Esophagus squamous epithelium (tissue), 5 donors: ENCODE data around the gene PTMS. TPM values are rescaled to one million over a fixed set of nuclear protein-coding genes. Genes with fewer than 3 reads are reported as not detected.

ENCODE experiments used
- DNase-seq: peaks from one replicate; lab custom pipeline; 2025; lab: John Stamatoyannopoulos, UW
- H3K27ac ChIP-seq, 4 donors: fragments of 200-600 bp; sonication (generic); one replicate each; pipeline ENCODE4 v1.5.1; 2016 to 2019; ENCODE audit warnings: mild to moderate bottlenecking in 1 of 4
- H3K27me3 ChIP-seq, 4 donors: fragments of 200-600 bp; sonication (generic); 1 replicate in 3 of 4; 2 replicates in 1 of 4; pipeline versions ENCODE4 v1.5.1 to v1.6.0; 2017 to 2021; ENCODE audit warnings: antibody characterized with exemption in 1 of 4
- H3K36me3 ChIP-seq, 3 donors: fragments of 200-600 bp; sonication (generic); one replicate each; pipeline ENCODE4 v1.5.1; 2016 to 2019
- H3K4me1 ChIP-seq, 3 donors: fragments of 200-600 bp; sonication (generic); one replicate each; pipeline ENCODE4 v1.5.1; 2017 to 2019
- H3K4me3 ChIP-seq, 4 donors: fragments of 200-600 bp; sonication (generic); 1 replicate in 3 of 4; 2 replicates in 1 of 4; pipeline ENCODE4 v1.5.1; 2016 to 2019; ENCODE audit warnings: mild to moderate bottlenecking in 2 of 4, moderate library complexity in 1 of 4
- H3K9me3 ChIP-seq, 3 donors: fragments of 200-600 bp; sonication (generic); one replicate each; pipeline ENCODE4 v1.5.1; 2016 to 2019
- POLR2A ChIP-seq, 4 donors: fragments of 450-650 bp; IDR thresholded peaks; one replicate each; pipeline ENCODE4 v1.6.1; 2017; ENCODE audit warnings: antibody characterized with exemption in 4 of 4, mild to moderate bottlenecking in 4 of 4, moderate library complexity in 3 of 4
- WGBS, 2 donors: methylation state at CpG; one replicate each; pipeline ENCODE4 v1.1.5; 2018; 5-methylcytosine and 5-hydroxymethylcytosine counted together
- intact Hi-C: fragments of 100-400 bp; cut with DNase I; formaldehyde crosslinking; loops from one replicate; pipeline ENCODE4 v1.15.0; 2022
- total RNA-seq, 4 donors: library from RNA; depleted of rRNA; stranded (reverse); fragments of >200 nt; gene quantifications; one replicate each; pipeline ENCODE4 v1.1.0, GENCODE V29; 2016
- TF ChIP-seq, protein P1 (sequence below), 6 experiments: fragments of 450-650 bp in 4 of 6; fragments of 200-600 bp in 2 of 6; sonication (generic) in 2 of 6; IDR thresholded peaks; one replicate each; pipeline ENCODE4 v1.5.1; 2016 to 2019; ENCODE audit warnings: antibody characterized with exemption in 6 of 6, mild to moderate bottlenecking in 4 of 6, moderate library complexity in 4 of 6
- donor health status: DM: yes; HTN: yes; CAD: no.

PTMS gene
- total RNA-seq, 4 donors from 2014 or later, result 78.2 to 149 (median 123) TPM

DNA sequence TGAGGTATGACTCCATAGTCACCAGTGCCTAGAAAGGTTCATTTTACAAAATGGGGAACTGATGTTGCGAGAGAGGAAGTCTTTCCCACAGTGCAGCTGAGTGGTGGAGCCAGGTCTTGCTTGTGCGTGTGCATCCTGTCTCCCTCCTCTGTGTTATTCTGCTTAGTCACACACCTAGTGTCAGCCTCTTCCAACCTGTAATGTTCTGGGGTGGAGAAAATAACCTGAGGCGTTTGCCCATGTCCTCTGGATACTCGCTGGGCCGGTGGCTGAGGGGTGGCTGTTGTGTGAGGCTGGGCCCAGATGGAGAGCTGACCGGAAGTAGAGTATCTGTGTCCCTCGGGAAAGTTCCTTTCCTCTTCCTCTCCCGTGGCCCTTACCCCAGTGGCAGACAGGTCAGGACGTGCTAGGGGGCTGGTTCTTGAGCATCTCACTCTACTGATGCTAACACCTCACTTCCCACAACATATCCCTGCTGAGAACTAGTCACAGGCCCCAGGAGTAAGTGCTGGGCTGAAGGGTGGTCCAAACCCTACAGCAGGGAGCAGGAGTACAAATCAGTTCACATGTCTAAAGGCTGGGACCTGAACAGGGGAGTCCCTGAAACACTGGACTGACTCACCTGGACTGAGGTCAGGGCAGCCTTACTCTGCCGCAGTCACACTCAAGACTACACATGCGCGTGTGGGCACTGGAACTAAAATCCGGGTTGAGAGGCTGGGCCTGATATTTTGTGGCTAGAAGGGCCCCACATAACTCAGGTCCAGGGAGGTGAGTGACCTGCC lies 20.2 kb upstream of the PTMS start:
- intact Hi-C loops, result no loop called here
- peaks cover 18 to 49% (median 33%) of the 10 kb centered on the region in 3 donors for H3K36me3 ChIP-seq
- no peak for DNase-seq
- peak overlapping the region; percentile 38 to 64 (median 47) for H3K27ac ChIP-seq
- WGBS, 2 donors, result 17 to 49% methylated on average over 4 to 9 of the region's 13 CpGs
- no peaks in the 10 kb centered on the region for H3K27me3 ChIP-seq
- H3K4me3 ChIP-seq, result no peak overlapping the region
- no peaks in the 10 kb centered on the region for H3K9me3 ChIP-seq
- TF ChIP-seq, protein P1, sequence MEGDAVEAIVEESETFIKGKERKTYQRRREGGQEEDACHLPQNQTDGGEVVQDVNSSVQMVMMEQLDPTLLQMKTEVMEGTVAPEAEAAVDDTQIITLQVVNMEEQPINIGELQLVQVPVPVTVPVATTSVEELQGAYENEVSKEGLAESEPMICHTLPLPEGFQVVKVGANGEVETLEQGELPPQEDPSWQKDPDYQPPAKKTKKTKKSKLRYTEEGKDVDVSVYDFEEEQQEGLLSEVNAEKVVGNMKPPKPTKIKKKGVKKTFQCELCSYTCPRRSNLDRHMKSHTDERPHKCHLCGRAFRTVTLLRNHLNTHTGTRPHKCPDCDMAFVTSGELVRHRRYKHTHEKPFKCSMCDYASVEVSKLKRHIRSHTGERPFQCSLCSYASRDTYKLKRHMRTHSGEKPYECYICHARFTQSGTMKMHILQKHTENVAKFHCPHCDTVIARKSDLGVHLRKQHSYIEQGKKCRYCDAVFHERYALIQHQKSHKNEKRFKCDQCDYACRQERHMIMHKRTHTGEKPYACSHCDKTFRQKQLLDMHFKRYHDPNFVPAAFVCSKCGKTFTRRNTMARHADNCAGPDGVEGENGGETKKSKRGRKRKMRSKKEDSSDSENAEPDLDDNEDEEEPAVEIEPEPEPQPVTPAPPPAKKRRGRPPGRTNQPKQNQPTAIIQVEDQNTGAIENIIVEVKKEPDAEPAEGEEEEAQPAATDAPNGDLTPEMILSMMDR (IDR thresholded peaks at IDR 0.05), result no peak
- TF ChIP-seq POLR2A (IDR thresholded peaks at IDR 0.05), result no peak
- H3K4me1 ChIP-seq, result peaks cover 0 to 16% (median 0%) of the 10 kb centered on the region in 3 donors

DNA sequence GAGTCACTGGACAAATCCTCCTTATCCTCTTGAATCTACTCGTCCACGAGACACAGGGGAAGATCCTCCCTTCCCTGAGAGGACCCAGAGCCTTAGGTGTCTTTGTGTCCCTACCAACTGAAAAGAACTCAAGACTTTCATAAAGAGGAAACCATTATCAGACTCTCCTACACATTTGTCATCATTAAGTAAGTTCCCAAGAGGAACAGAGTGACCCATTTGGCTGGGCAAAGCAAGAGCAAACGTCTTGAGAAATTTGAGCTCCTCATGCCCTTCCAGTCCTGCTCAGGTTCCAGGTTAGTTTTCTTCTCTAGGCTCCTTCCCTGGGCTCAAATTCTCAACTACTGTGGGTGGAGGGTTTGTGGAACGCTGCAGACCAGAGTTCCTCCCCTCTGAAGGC lies 18.9 kb upstream of the PTMS start:
- TF ChIP-seq, protein P1 (IDR thresholded peaks at IDR 0.05), result no peak
- TF ChIP-seq POLR2A (IDR thresholded peaks at IDR 0.05), result no peak
- no peak for DNase-seq
- H3K36me3 ChIP-seq, result peaks cover 18 to 59% (median 33%) of the 10 kb centered on the region in 3 donors
- 58 to 63% methylated on average over 3 to 4 of the region's 4 CpGs for WGBS, 2 donors
- no peak overlapping the region for H3K27ac ChIP-seq
- H3K27me3 ChIP-seq, result no peaks in the 10 kb centered on the region
- H3K4me1 ChIP-seq, result peaks cover 8 to 29% (median 10%) of the 10 kb centered on the region in 3 donors
- intact Hi-C loops, result no loop called here
- no peak overlapping the region for H3K4me3 ChIP-seq
- no peaks in the 10 kb centered on the region for H3K9me3 ChIP-seq

DNA sequence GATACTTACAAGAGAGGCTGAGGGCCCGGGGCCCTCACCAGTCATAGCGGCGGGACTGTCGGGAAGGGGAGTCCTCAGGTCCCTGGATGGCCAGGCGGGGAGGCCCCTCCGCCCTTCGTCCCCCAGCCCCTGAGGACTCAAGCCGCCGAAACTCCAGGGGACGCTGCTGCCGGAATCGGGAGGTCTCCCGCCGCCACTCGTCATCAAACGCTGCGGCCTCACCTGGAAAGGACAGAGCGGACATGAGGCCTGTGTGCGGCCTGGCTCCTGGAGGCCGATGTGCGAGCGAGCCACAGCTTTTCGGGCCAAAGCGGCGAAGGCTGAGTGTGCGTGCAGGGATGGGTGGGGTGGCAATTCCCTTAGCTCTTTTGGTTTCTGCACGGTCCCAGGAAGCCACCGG lies 17.4 kb upstream of the PTMS start:
- Histone ChIP-seq H3K27me3 (no peaks in the 10 kb centered on the region), H3K9me3 (no peaks in the 10 kb centered on the region), H3K27ac (no peak overlapping the region), H3K4me3 (no peak overlapping the region), H3K4me1 (peaks cover 12 to 36% (median 13%) of the 10 kb centered on the region in 3 donors), H3K36me3 (peaks cover 18 to 59% (median 33%) of the 10 kb centered on the region in 3 donors)
- DNase-seq, result no peak
- WGBS, 2 donors, result 80 to 83% methylated on average over 2 to 3 of the region's 28 CpGs
- intact Hi-C loops, result no loop called here
- no peak for TF ChIP-seq POLR2A (IDR thresholded peaks at IDR 0.05)
- TF ChIP-seq, protein P1 (IDR thresholded peaks at IDR 0.05), result no peak

DNA sequence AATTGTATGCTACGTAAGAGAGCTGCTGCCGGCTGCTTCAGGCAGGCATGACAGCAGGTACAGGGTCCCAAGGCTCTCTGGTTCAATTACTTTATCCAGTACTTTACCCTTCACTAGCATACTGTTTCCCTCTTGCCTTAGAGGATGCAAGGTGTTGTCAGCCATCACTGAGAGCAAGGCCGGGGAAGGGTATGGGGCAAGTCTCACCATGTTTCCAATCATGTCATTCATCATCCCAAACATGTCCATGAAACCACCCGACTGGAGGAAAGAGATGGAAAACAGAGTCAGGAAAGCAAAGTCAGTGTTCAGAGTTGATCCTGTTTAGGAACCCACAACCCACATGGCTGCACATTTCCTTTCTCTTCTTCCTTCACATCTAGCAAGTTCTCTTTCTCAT lies 15.7 kb upstream of the PTMS start:
- Histone ChIP-seq H3K36me3 (peaks cover 18 to 59% (median 33%) of the 10 kb centered on the region in 3 donors), H3K27ac (no peak overlapping the region), H3K4me3 (no peak overlapping the region), H3K9me3 (no peaks in the 10 kb centered on the region), H3K27me3 (no peaks in the 10 kb centered on the region), H3K4me1 (peaks cover 12 to 44% (median 20%) of the 10 kb centered on the region in 3 donors)
- no peak for TF ChIP-seq POLR2A (IDR thresholded peaks at IDR 0.05)
- TF ChIP-seq, protein P1 (IDR thresholded peaks at IDR 0.05), result no peak
- intact Hi-C loops, result no loop called here
- no peak for DNase-seq
- WGBS, 2 donors, result 60 to 70% methylated on average over 3 to 4 of the region's 4 CpGs

DNA sequence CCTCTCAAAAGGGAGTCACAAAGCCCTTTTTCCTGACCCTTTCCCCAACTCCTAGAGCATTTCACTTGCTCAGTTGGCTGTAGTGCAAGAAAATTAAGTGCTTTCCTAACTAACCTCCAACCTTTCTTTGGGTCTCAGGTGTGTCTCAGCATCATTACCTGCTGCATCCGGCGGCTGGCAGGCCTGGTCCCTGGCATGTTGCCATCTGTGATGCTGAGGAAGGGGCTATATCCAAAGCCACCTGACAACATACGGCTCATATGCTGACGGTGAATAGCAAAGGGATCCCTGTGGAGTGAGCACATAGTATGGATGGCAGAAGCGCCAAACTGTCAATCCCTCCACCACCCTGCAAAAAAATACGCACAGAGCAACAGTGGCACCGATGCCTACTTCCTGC lies 14.4 kb upstream of the PTMS start:
- Histone ChIP-seq H3K4me3 (peak overlapping the region in 3 of 4 donors; percentile 77 to 88 (median 80)), H3K4me1 (peaks cover 12 to 36% (median 20%) of the 10 kb centered on the region in 3 donors)

More for the DNA sequence above, 14.4 kb upstream of the PTMS start:
- WGBS, 2 donors, result 49 to 80% methylated on average over 1 to 5 of the region's 7 CpGs
- Histone ChIP-seq H3K9me3 (no peaks in the 10 kb centered on the region), H3K36me3 (peaks cover 18 to 51% (median 30%) of the 10 kb centered on the region in 3 donors), H3K27me3 (no peaks in the 10 kb centered on the region), H3K27ac (peak overlapping the region; percentile 96 to 100 (median 98))
- no peak for DNase-seq
- intact Hi-C loops, result no loop called here
- TF ChIP-seq, protein P1 (IDR thresholded peaks at IDR 0.05), result no peak
- TF ChIP-seq POLR2A (IDR thresholded peaks at IDR 0.05), result no peak
